ENCODE data around the gene TMEM52. TPM values are rescaled to one million over a fixed set of nuclear protein-coding genes. Genes with fewer than 3 reads are reported as not detected.

The TMEM52 gene
- polyA plus RNA-seq, 1 of the 3 experiments (the other 2 are of a cell fraction): 4.8 TPM

DNA sequence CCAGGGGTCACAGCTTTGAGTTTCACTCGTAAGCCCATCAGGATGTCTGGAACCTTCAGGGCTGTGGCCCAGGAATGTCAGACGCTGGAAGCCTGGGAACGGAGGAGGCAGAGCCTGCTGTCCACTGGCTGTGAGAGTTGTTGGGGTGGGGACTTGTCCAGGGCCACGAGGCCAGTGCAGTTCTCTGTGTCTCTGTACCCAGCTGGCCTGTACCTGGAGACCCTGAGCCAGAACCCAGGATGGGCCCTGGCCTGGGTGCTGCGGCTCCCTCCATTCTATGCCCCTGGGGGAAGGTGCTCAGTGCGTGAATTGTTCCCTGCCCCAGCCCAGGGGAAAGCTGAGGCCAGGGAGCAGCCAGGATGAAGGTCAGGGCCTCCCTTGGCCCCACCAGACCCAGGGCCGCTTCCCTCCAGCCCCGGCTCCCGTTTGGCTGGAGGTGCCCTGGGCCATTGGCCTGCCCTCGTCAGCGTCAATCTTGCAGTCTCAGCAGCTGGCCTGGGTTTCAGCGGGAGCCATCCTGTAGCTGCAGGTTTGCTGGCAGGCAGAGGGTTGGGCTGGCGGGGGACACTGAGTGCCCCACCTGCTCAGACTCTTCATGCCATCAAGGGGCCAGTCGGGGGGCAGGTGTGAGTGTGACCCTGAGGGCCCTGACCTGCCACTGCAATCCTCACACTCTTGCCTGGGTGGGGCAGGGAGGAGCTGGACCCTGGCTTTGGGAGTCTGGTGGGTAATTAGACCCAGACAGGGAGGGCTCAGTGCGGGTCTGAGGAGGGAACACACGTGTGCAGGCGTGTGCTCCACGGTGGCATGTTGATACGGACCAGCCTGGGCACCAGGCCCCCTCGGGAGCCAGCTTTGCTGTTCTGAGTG lies 4.7 kb downstream of the TMEM52 start:
- Histone ChIP-seq H3K9ac (no peak overlapping the region), H3K4me2 (no peak overlapping the region), H4K20me1 (ENCODE audit: insufficient read depth) (no peaks in the 10 kb centered on the region), H2AFZ (ENCODE audit: low read depth) (no peak overlapping the region), H3K36me3 (replicated peaks in 1 of 2; ENCODE audit: control insufficient read depth in 1 of 2, insufficient read depth in 2 of 2, low read length in 1 of 2) (no peaks in the 10 kb centered on the region), H3K4me3 (ENCODE audit: low read depth in 2 of 2, low read length in 1 of 2) (no peak overlapping the region), H3K27ac (ENCODE audit: low read depth in 2 of 2, low read length in 1 of 2) (no peak overlapping the region), H3K9me2 (no peaks in the 10 kb centered on the region), H3K79me2 (ENCODE audit: insufficient read depth) (no peaks in the 10 kb centered on the region; the same call in 1 of the 2 replicates), H3F3A (replicated peaks; ENCODE audit: insufficient read depth) (peaks cover 4% of the 10 kb centered on the region), H3K27me3 (ENCODE audit: insufficient read depth) (no peaks in the 10 kb centered on the region), H3K4me1 (ENCODE audit: control insufficient read depth in 1 of 2, insufficient read depth in 2 of 2, low read depth in 1 of 2, low read length in 1 of 2) (peaks cover 0 to 16% of the 10 kb centered on the region in 2 experiments; a peak in 1 of 4 replicates), H3K9me3 (no peaks in the 10 kb centered on the region)
- no peak for TF ChIP-seq NFIC (IDR thresholded peaks at IDR 0.05; ENCODE audit: borderline replicate concordance)
- TF ChIP-seq USF1 (IDR thresholded peaks at IDR 0.05; ENCODE audit: borderline replicate concordance, low read depth): no peak
- no peak for TF ChIP-seq FOXM1 (IDR thresholded peaks at IDR 0.05; ENCODE audit: low read depth)
- TF ChIP-seq FOXJ3 (CRISPR knock-in tag; IDR thresholded peaks at IDR 0.05): no peak
- TF ChIP-seq RXRA (IDR thresholded peaks at IDR 0.05; ENCODE audit: borderline replicate concordance, low read depth): no peak
- no peak for TF ChIP-seq ELF1 (IDR thresholded peaks at IDR 0.05)
- TF ChIP-seq POLR2AphosphoS5 (IDR thresholded peaks at IDR 0.05; ENCODE audit: low read depth, low read length): no peak
- TF ChIP-seq CTCF (IDR thresholded peaks at IDR 0.05): no peak
- TF ChIP-seq CHD2 (IDR thresholded peaks at IDR 0.05; ENCODE audit: low read length, partially characterized antibody): no peak
- TF ChIP-seq PBX3 (IDR thresholded peaks at IDR 0.05): no peak
- no peak for TF ChIP-seq REST (IDR thresholded peaks at IDR 0.05; ENCODE audit: low read depth, low read length)
- no peak for TF ChIP-seq RCOR1 (IDR thresholded peaks at IDR 0.05; ENCODE audit: low read length)
- TF ChIP-seq, protein P1, sequence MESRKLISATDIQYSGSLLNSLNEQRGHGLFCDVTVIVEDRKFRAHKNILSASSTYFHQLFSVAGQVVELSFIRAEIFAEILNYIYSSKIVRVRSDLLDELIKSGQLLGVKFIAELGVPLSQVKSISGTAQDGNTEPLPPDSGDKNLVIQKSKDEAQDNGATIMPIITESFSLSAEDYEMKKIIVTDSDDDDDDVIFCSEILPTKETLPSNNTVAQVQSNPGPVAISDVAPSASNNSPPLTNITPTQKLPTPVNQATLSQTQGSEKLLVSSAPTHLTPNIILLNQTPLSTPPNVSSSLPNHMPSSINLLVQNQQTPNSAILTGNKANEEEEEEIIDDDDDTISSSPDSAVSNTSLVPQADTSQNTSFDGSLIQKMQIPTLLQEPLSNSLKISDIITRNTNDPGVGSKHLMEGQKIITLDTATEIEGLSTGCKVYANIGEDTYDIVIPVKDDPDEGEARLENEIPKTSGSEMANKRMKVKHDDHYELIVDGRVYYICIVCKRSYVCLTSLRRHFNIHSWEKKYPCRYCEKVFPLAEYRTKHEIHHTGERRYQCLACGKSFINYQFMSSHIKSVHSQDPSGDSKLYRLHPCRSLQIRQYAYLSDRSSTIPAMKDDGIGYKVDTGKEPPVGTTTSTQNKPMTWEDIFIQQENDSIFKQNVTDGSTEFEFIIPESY (IDR thresholded peaks at IDR 0.05; ENCODE audit: borderline replicate concordance, low read depth): no peak
- TF ChIP-seq JUND (IDR thresholded peaks at IDR 0.05): no peak
- no peak for TF ChIP-seq GABPA (IDR thresholded peaks at IDR 0.05; ENCODE audit: low read depth)
- no peak for TF ChIP-seq IRF3 (IDR thresholded peaks at IDR 0.05; ENCODE audit: low read depth, low read length)
- no peak for TF ChIP-seq YY1 (IDR thresholded peaks at IDR 0.05; ENCODE audit: low read depth)
- no peak for TF ChIP-seq TAF1 (IDR thresholded peaks at IDR 0.05; ENCODE audit: borderline replicate concordance, low read depth, low read length)
- no peak for TF ChIP-seq EZH2phosphoT487 (IDR thresholded peaks at IDR 0.05; ENCODE audit: borderline replicate concordance, low read depth)
- no peak for TF ChIP-seq GATA2 (CRISPR knock-in tag; IDR thresholded peaks at IDR 0.05)
- no peak for DNase-seq
- ChIA-PET CTCF (interaction anchor here (0.9 to 3.6 kb wide), 3 partner anchors 8 to 130 kb away, joined by 3 to 13 read pairs (median 4); no protein-coding TSS in a partner anchor), POLR2A (interaction anchor here (0.6 kb wide), 1 partner anchor 8 kb away, joined by 3 read pairs; no protein-coding TSS in a partner anchor)
- 88% methylated on average over 4 of the region's 20 CpGs for WGBS (ENCODE audit: low lambda C conversion rate)

Data from SK-N-SH (cell line).